ENCODE data around the gene SLC22A1. TPM values are rescaled to one million over a fixed set of nuclear protein-coding genes. Genes with fewer than 3 reads are reported as not detected.

Gene SLC22A1
- total RNA-seq, 1 donor from 2014 or later = 1.2 TPM

- DNase-seq (ENCODE audit: extremely low spot score in 2 of 2) = no peak
- Histone ChIP-seq H3K9me3 (no peaks in the 10 kb centered on the region), H3K36me3 (peaks cover 0 to 64% of the 10 kb centered on the region in 2 donors), H3K27me3 (no peaks in the 10 kb centered on the region), H3K4me3 (no peak overlapping the region), H3K27ac (no peak overlapping the region), H3K4me1 (no peaks in the 10 kb centered on the region)
- no peak for TF ChIP-seq CTCF (IDR thresholded peaks at IDR 0.05)
- no peak for TF ChIP-seq POLR2A (IDR thresholded peaks at IDR 0.05)
- TF ChIP-seq POLR2AphosphoS5 (IDR thresholded peaks at IDR 0.05; ENCODE audit: insufficient read depth in 1 of 2, low read depth in 1 of 2) = no peak
- intact Hi-C loops (cut with DNase I) = no loop called here
These were observed 20.1 kb upstream of the SLC22A1 start for GRCh38 chr6:160101277-160102205.

DNA sequence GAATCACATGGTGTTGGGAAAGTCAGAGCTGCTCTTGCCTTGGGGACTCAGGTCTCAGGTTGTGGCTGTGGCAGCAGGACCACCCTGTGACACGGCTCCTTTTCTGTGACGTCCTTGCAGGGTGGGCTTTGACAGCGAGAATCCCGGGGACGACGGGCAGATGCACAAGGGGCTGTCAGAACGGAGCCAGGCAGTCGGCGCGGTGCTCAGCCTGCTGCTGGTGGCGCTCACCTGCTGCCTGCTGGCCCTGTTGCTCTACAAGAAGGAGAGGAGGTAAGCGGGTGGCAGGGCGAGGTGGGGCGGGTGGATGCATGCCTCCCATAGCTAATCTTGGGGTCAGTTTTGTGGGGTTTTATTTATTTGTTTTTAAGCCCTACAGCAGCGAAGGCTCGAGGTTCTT lies 19.2 kb upstream of the SLC22A1 start:
- TF ChIP-seq POLR2A (IDR thresholded peaks at IDR 0.05) = no peak
- TF ChIP-seq CTCF (IDR thresholded peaks at IDR 0.05) = no peak
- no peak for TF ChIP-seq POLR2AphosphoS5 (IDR thresholded peaks at IDR 0.05; ENCODE audit: insufficient read depth in 1 of 2, low read depth in 1 of 2)
- DNase-seq (ENCODE audit: extremely low spot score in 2 of 2) = no peak
- intact Hi-C loops (cut with DNase I) = no loop called here

DNA sequence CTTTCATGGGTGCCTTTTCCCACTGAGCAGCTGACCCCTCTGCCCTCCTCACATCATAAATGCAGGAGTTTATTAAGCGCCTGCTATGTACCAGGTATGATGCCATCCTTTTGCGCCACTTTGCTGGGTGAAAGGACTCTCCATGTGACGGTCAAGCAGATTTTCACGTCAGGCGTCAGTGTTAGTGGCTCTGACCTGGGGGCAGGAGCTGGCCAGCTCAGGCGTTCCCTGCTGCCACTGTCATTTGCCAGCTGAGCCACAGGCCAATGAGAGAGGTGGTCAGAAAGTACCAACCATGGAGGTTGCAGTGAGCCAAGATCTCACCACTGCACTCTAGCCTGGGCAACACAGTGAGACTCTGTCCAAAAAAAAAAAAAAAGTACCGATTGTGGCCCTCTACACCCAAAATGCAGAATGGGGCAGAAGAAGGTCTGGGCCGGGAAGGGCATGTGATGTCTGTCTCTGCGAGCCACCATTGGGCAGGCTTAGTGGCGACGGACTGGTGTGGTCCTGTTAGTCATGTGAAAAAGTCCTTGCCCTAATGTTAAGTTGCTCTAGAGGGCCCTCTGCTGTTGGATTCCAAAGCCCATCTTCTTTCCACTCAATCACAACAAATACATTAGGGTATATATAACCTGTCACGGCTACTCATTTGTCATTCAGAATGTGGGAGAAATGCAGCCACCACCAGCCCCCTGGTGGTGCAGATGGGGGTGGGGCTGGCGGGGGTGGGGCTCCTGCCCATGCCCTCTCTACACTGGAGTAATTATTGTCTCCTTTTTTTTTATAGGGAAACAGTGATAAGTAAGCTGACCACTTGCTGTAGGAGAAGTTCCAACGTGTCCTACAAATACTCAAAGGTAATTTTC lies 18.4 kb upstream of the SLC22A1 start:
- Histone ChIP-seq H3K27ac (no peak overlapping the region), H3K9me3 (no peaks in the 10 kb centered on the region), H3K27me3 (no peaks in the 10 kb centered on the region), H3K4me1 (no peaks in the 10 kb centered on the region), H3K4me3 (no peak overlapping the region), H3K36me3 (peaks cover 0 to 48% of the 10 kb centered on the region in 2 donors)
- intact Hi-C loops (cut with DNase I) = no loop called here
- DNase-seq (ENCODE audit: extremely low spot score in 2 of 2) = no peak
- TF ChIP-seq POLR2A (IDR thresholded peaks at IDR 0.05) (no peak), CTCF (IDR thresholded peaks at IDR 0.05) (no peak), POLR2AphosphoS5 (IDR thresholded peaks at IDR 0.05; ENCODE audit: insufficient read depth in 1 of 2, low read depth in 1 of 2) (no peak)

More for the DNA sequence above, 19.2 kb upstream of the SLC22A1 start:
- Histone ChIP-seq H3K4me3 (no peak overlapping the region), H3K9me3 (no peaks in the 10 kb centered on the region), H3K36me3 (peaks cover 0 to 56% of the 10 kb centered on the region in 2 donors), H3K4me1 (no peaks in the 10 kb centered on the region), H3K27ac (no peak overlapping the region), H3K27me3 (no peaks in the 10 kb centered on the region)

DNA sequence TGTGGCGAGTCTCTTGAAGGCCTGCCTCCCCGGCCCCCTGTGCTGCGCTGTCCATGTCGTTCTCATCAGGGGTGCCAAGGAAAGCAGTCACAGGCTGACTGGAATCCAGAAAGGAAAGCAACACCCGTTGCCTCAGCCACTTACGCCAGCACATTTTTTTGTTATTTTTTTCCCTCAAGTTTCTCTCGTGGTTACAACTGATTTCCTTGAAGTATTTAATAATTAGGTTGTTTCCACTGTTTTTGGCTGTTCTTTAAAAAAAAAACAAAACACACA lies 17.9 kb upstream of the SLC22A1 start:
- no peaks in the 10 kb centered on the region for H3K9me3 ChIP-seq
- H3K4me1 ChIP-seq = no peaks in the 10 kb centered on the region
- H3K27ac ChIP-seq = no peak overlapping the region
- no peaks in the 10 kb centered on the region for H3K27me3 ChIP-seq
- DNase-seq (ENCODE audit: extremely low spot score in 2 of 2) = no peak
- no peak overlapping the region for H3K4me3 ChIP-seq
- intact Hi-C loops (cut with DNase I) = no loop called here
- TF ChIP-seq POLR2A (IDR thresholded peaks at IDR 0.05) = no peak
- TF ChIP-seq CTCF (IDR thresholded peaks at IDR 0.05) = no peak
- TF ChIP-seq POLR2AphosphoS5 (IDR thresholded peaks at IDR 0.05; ENCODE audit: insufficient read depth in 1 of 2, low read depth in 1 of 2) = no peak
- H3K36me3 ChIP-seq = peaks cover 0 to 47% of the 10 kb centered on the region in 2 donors

Data from vagina (tissue), 2 donors.